Endothelial cell of umbilical vein (primary cell): ENCODE measurements around the gene PSENEN. TPM values are rescaled to one million over a fixed set of nuclear protein-coding genes. Genes with fewer than 3 reads are reported as not detected.

Experiments
- BruUV-seq: library from RNA; stranded (reverse); fragments of 400-500 nt; replicated peaks from 2 replicates; lab custom pipeline; 2021; lab: Mats Ljungman, UMichigan
- CTCF ChIA-PET: fragments of 300-600, 350-600 bp; sonication (Branson Sonifier 250); formaldehyde crosslinking; loops from one replicate; lab custom pipeline; 2021; ENCODE audit warnings: antibody characterized with exemption, inconsistent platforms; lab: Charles Lee
- POLR2A ChIA-PET: fragments of 300-600, 350-600 bp; sonication (Branson Sonifier 250); formaldehyde crosslinking; loops from one replicate; lab custom pipeline; 2021; ENCODE audit warnings: antibody characterized with exemption, inconsistent platforms; lab: Charles Lee
- DNase-seq: peaks from one replicate; pipeline ENCODE4 v3.0.0-alpha.2; 2011; ENCODE audit warnings: low read depth, low spot score
- FAIRE-seq: peaks from 2 replicates; lab custom pipeline; 2011; peaks lifted over from hg19 to GRCh38; lab: Jason Lieb, UNC
- H2AFZ ChIP-seq: 2 replicates; pipeline ENCODE4 v1.6.0; 2012; ENCODE audit warnings: low read depth, low read length, control low read depth, inconsistent platforms
- H3K27ac ChIP-seq: 2 replicates; pipeline ENCODE4 v1.5.1; 2011; ENCODE audit warnings: low read depth, mild to moderate bottlenecking, control low read depth, low read length, moderate library complexity; ENCODE audit not compliant: insufficient read depth
- H3K27me3 ChIP-seq, 2 experiments: 2 replicates each; pipeline versions ENCODE4 v1.6.0 to v1.6.1; 2011; ENCODE audit warnings: low read length in 2 of 2, mixed read lengths in 1 of 2; ENCODE audit not compliant: control insufficient read depth in 2 of 2, insufficient read depth in 2 of 2
- H3K36me3 ChIP-seq, 2 experiments: 2 replicates in 1 of 2; 3 replicates in 1 of 2; pipeline ENCODE4 v1.5.1; 2011; ENCODE audit warnings: low read length in 2 of 2, mild to moderate bottlenecking in 1 of 2, moderate library complexity in 1 of 2; ENCODE audit not compliant: control insufficient read depth in 2 of 2, insufficient read depth in 2 of 2; ENCODE audit errors: extremely low read depth in 1 of 2
- H3K4me1 ChIP-seq: 3 replicates; pipeline ENCODE4 v1.5.1; 2011; ENCODE audit warnings: mild to moderate bottlenecking, low read length; ENCODE audit not compliant: control insufficient read depth, insufficient read depth; ENCODE audit errors: extremely low read depth
- H3K4me2 ChIP-seq: 2 replicates; pipeline ENCODE4 v1.6.1; 2011; ENCODE audit warnings: low read length, control low read depth, mixed read lengths; ENCODE audit not compliant: insufficient read depth
- H3K4me3 ChIP-seq, 3 experiments: fragments of 200-600 bp in 1 of 3; sonication (generic), shearing (Covaris generic) in 1 of 3; replicated peaks in 1 of 3; 2 replicates each; pipeline ENCODE4 v1.5.1; 2011 to 2016; ENCODE audit warnings: control low read depth in 3 of 3, low read length in 3 of 3, mild to moderate bottlenecking in 2 of 3, inconsistent platforms in 1 of 3, low read depth in 1 of 3, moderate library complexity in 1 of 3; ENCODE audit not compliant: insufficient read depth in 1 of 3
- H3K79me2 ChIP-seq: 2 replicates; pipeline ENCODE4 v1.6.0; 2012; ENCODE audit warnings: low read length, inconsistent platforms; ENCODE audit not compliant: control insufficient read depth, insufficient read depth
- H3K9ac ChIP-seq: replicated peaks from 2 replicates; pipeline ENCODE3; 2011; ENCODE audit warnings: low read length, control low read depth; ENCODE audit not compliant: insufficient read depth; ENCODE audit errors: extremely low read depth
- H3K9me1 ChIP-seq: replicated peaks from 3 replicates; pipeline ENCODE4 v1.6.0; 2011; ENCODE audit warnings: mild to moderate bottlenecking, low read length; ENCODE audit not compliant: control insufficient read depth, insufficient read depth; ENCODE audit errors: extremely low read depth
- H3K9me3 ChIP-seq: replicated peaks from 2 replicates; pipeline ENCODE4 v1.5.1; 2012; ENCODE audit warnings: low read length, inconsistent platforms; ENCODE audit not compliant: control insufficient read depth, insufficient read depth
- H4K20me1 ChIP-seq: replicated peaks from 2 replicates; pipeline ENCODE3; 2011; ENCODE audit warnings: mild to moderate bottlenecking, low read length; ENCODE audit not compliant: control insufficient read depth, insufficient read depth; ENCODE audit errors: extremely low read depth
- EZH2 ChIP-seq: IDR thresholded peaks from 2 replicates; pipeline ENCODE4 v1.6.1; 2012; ENCODE audit warnings: borderline replicate concordance, low read depth, mild to moderate bottlenecking, moderate library complexity, low read length, inconsistent platforms; ENCODE audit not compliant: severe bottlenecking
- FOS ChIP-seq: IDR thresholded peaks from 2 replicates; pipeline ENCODE4 v1.6.1; 2011; ENCODE audit warnings: mild to moderate bottlenecking, low read length, moderate library complexity, borderline replicate concordance; ENCODE audit not compliant: insufficient read depth
- GATA2 ChIP-seq: IDR thresholded peaks from 2 replicates; pipeline ENCODE4 v1.7.0; 2011; ENCODE audit warnings: low read depth, mild to moderate bottlenecking, moderate library complexity, mixed read lengths, low read length; ENCODE audit not compliant: insufficient read length, insufficient read depth
- JUN ChIP-seq: IDR thresholded peaks from 2 replicates; pipeline ENCODE4 v1.6.1; 2011; ENCODE audit warnings: borderline replicate concordance, low read depth; ENCODE audit not compliant: insufficient read length, insufficient read depth
- MAX ChIP-seq: IDR thresholded peaks from 2 replicates; pipeline ENCODE4 v1.6.1; 2011; ENCODE audit not compliant: insufficient read depth, insufficient read length
- MYC ChIP-seq: IDR thresholded peaks from one replicate; pipeline ENCODE4 v1.6.1; 2011; ENCODE audit warnings: mild to moderate bottlenecking, low read depth, low read length
- POLR2A ChIP-seq: IDR thresholded peaks from 2 replicates; pipeline ENCODE4 v1.6.1; 2012; ENCODE audit warnings: low read depth, mild to moderate bottlenecking, control low read depth, low read length
- POLR2AphosphoS5 ChIP-seq: IDR thresholded peaks from 2 replicates; pipeline ENCODE4 v1.6.1; 2012; ENCODE audit warnings: low read depth, mild to moderate bottlenecking, control low read depth, low read length, moderate library complexity; ENCODE audit not compliant: insufficient read depth
- dilution Hi-C: fragments of 300-500 bp; cut with MboI; formaldehyde crosslinking; loops from one replicate; pipeline ENCODE4 v1.15.0; 2019; ENCODE audit warnings: low sequenced_read_pairs; ENCODE audit not compliant: extremely low pct_ligation_motif_present
- intact Hi-C: fragments of 100-400 bp; cut with micrococcal nuclease; formaldehyde crosslinking; loops from one replicate; pipeline ENCODE4 v1.10.0; 2022
- polyA plus RNA-seq, 4 experiments: library from polyadenylated mRNA; depleted of rRNA in 3 of 4; stranded (reverse) in 3 of 4; unstranded in 1 of 4; fragments of >200 nt; gene quantifications; 2 replicates each; pipeline versions ENCODE4 v1.2.1 to v1.2.3, GENCODE V29; 2011 to 2012; ENCODE audit warnings: missing spikeins in 1 of 4
- total RNA-seq: library from RNA; stranded (reverse); gene quantifications from 2 replicates; pipeline ENCODE4 v1.2.3, GENCODE V29; 2021
- TF ChIP-seq, protein P1 (sequence below), 2 donors: IDR thresholded peaks; 1 replicate in 1 of 2; 2 replicates in 1 of 2; pipeline ENCODE4 v1.5.1; 2011; ENCODE audit warnings: low read length in 2 of 2, mild to moderate bottlenecking in 2 of 2, moderate library complexity in 2 of 2, control low read depth in 1 of 2, inconsistent platforms in 1 of 2, low read depth in 1 of 2; ENCODE audit not compliant: insufficient read depth in 1 of 2; ENCODE audit errors: extremely low read depth in 1 of 2

PSENEN gene
- total and polyA plus RNA-seq, 2 donors (not counting 3 experiments of a cell fraction or from before 2014, with no cell fraction given), result 60.0 to 70.1 TPM

DNA sequence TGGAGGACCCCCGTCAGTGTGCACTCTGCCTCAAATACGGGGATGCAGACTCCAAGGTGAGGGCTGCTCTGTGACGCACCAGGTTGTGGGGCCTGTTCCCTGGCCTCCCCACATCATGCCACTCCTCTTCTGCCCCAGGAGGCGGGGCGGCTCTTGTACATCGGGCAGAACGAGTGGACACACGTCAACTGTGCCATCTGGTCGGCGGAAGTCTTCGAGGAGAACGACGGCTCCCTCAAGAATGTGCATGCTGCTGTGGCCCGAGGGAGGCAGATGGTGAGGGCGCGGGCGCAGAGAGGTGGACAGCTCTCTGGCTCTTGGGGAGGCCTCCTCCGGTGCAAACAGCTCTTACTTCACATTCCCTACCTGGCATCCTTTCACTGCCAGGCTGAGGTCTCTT is 16.4 kb upstream of the PSENEN start:
- DNase-seq, result no peak
- H3K36me3 ChIP-seq, result peaks cover 26 to 78% of the 10 kb centered on the region in 2 experiments
- H3K9me3 ChIP-seq, result no peaks in the 10 kb centered on the region
- no peaks in the 10 kb centered on the region for H3K4me1 ChIP-seq
- intact Hi-C loops, result no loop called here
- H3K9me1 ChIP-seq, result no peaks in the 10 kb centered on the region
- no peak overlapping the region for H3K4me2 ChIP-seq
- H3K79me2 ChIP-seq, result no peaks in the 10 kb centered on the region
- H3K9ac ChIP-seq, result no peak overlapping the region
- no peak overlapping the region for H3K4me3 ChIP-seq
- dilution Hi-C loops, result no loop called here
- FAIRE-seq, result no peak
- H2AFZ ChIP-seq, result no peak overlapping the region
- no peak overlapping the region for H3K27ac ChIP-seq
- H3K27me3 ChIP-seq, result no peaks in the 10 kb centered on the region
- TF ChIP-seq POLR2AphosphoS5 (no peak), GATA2 (no peak), EZH2 (no peak), JUN (no peak), POLR2A (no peak), MYC (no peak), MAX (no peak), FOS (no peak)
- TF ChIP-seq, protein P1, sequence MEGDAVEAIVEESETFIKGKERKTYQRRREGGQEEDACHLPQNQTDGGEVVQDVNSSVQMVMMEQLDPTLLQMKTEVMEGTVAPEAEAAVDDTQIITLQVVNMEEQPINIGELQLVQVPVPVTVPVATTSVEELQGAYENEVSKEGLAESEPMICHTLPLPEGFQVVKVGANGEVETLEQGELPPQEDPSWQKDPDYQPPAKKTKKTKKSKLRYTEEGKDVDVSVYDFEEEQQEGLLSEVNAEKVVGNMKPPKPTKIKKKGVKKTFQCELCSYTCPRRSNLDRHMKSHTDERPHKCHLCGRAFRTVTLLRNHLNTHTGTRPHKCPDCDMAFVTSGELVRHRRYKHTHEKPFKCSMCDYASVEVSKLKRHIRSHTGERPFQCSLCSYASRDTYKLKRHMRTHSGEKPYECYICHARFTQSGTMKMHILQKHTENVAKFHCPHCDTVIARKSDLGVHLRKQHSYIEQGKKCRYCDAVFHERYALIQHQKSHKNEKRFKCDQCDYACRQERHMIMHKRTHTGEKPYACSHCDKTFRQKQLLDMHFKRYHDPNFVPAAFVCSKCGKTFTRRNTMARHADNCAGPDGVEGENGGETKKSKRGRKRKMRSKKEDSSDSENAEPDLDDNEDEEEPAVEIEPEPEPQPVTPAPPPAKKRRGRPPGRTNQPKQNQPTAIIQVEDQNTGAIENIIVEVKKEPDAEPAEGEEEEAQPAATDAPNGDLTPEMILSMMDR (IDR thresholded peaks at IDR 0.05; ENCODE audit: extremely low read depth in 1 of 2, insufficient read depth in 1 of 2, low read depth in 1 of 2, low read length in 2 of 2), result no peak
- no peaks in the 10 kb centered on the region for H4K20me1 ChIP-seq
- ChIA-PET POLR2A (no interaction called here), CTCF (interaction anchor here (0.8 kb wide), 1 partner anchor 12 kb away, joined by 3 read pairs; no protein-coding TSS in a partner anchor)
- BruUV-seq, result no TSS peak
